Measurements from ENCODE around the gene ABHD16A. TPM values are rescaled to one million over a fixed set of nuclear protein-coding genes. Genes with fewer than 3 reads are reported as not detected.

Gene ABHD16A
- total and polyA plus RNA-seq, 2 of the 13 experiments (the other 11 are each of a cell fraction or from before 2014, with no cell fraction given), result 43.5 to 45.4 TPM

- TF ChIP-seq HOXA9 (CRISPR knock-in tag; IDR thresholded peaks at IDR 0.05; ENCODE audit: borderline replicate concordance) (no peak), FLYWCH1 (CRISPR knock-in tag; IDR thresholded peaks at IDR 0.05) (no peak), RNF219 (CRISPR knock-in tag; IDR thresholded peaks at IDR 0.05) (no peak; the same call in 1 of the 2 replicates), NFATC3 (CRISPR knock-in tag; IDR thresholded peaks at IDR 0.05) (no peak; the same call in 1 of the 2 replicates), ZBTB44 (CRISPR knock-in tag; IDR thresholded peaks at IDR 0.05) (no peak), ZSCAN9 (CRISPR knock-in tag; IDR thresholded peaks at IDR 0.05; ENCODE audit: borderline replicate concordance) (no peak; the same call in 1 of the 2 replicates), HNF4G (IDR thresholded peaks at IDR 0.05; ENCODE audit: borderline replicate concordance, low read depth, low read length) (peak; percentile 61), HNF4G (CRISPR knock-in tag; IDR thresholded peaks at IDR 0.05; ENCODE audit: borderline replicate concordance, low read depth) (no peak), ZNF10 (CRISPR knock-in tag; IDR thresholded peaks at IDR 0.05; ENCODE audit: borderline replicate concordance, low read depth) (no peak), YEATS4 (CRISPR knock-in tag; IDR thresholded peaks at IDR 0.05; ENCODE audit: borderline replicate concordance) (no peak; the same call in 1 of the 2 replicates), ZNF878 (CRISPR knock-in tag; IDR thresholded peaks at IDR 0.05) (peak; percentile 88; the same call in 1 of the 2 replicates), HNRNPH1 (optimal IDR thresholded peaks at IDR 0.05; ENCODE audit: low read depth, low read length) (no peak), ZNF556 (CRISPR knock-in tag; IDR thresholded peaks at IDR 0.05; ENCODE audit: borderline replicate concordance) (peak; percentile 44; the same call in 1 of the 2 replicates), ZNF674 (CRISPR knock-in tag; IDR thresholded peaks at IDR 0.05; ENCODE audit: low read depth) (no peak), ZFP36 (IDR thresholded peaks at IDR 0.05; ENCODE audit: borderline replicate concordance, low read depth, low read length, partially characterized antibody) (no peak), RBM39 (IDR thresholded peaks at IDR 0.05; ENCODE audit: low read depth, low read length, poor library complexity, severe bottlenecking) (peak; percentile 62), KDM2A (CRISPR knock-in tag; IDR thresholded peaks at IDR 0.05; ENCODE audit: borderline replicate concordance, low read depth) (peak; percentile 76), JUNB (CRISPR knock-in tag; IDR thresholded peaks at IDR 0.05; ENCODE audit: borderline replicate concordance) (no peak; the same call in 1 of the 2 replicates)
Observed at GRCh38 chr6:31664790-31665500, 38.2 kb downstream of the ABHD16A start, which contains the start of gene GPANK1 (continued).
